ENCODE results near the gene ONECUT1. TPM values are rescaled to one million over a fixed set of nuclear protein-coding genes. Genes with fewer than 3 reads are reported as not detected.
A peak's percentile ranks its signal among the peaks of the same experiment; 100 is the strongest.

Gene ONECUT1
- total and polyA plus RNA-seq, 7 donors = not detected

DNA sequence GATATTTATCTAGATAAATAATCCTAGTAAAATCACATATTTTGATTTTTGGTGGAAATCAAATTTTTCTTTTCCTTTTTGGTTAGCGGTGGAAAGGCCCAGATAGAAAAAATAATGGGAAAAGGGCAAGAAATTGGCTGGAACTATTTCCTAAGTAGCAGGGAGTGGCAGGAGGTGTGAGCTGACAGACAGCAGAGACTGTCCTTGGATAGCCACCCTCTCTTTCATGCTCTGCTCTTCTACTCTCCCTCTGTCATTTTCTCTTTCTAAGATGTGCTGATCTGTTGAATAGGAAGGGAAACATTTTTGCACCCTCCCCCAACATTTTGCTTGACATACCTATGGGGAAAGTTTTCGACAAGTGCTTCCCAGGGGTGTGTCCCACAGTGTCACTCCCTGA is 18.9 kb upstream of the ONECUT1 start:
- ATAC-seq (no peak), DNase-seq (no peak)
- WGBS, 3 donors = 73 to 80% (median 76%) methylated on average over 2 of the region's 2 CpGs
- Histone ChIP-seq H3K4me1 (peaks cover 17% of the 10 kb centered on the region), H3K36me3 (ENCODE audit: insufficient read depth in 1 of 2, low read depth in 1 of 2) (no peaks in the 10 kb centered on the region), H3K9me3 (no peaks in the 10 kb centered on the region), H3K4me3 (no peak overlapping the region), H3K27ac (no peak overlapping the region), H3K27me3 (ENCODE audit: insufficient read depth in 3 of 3, low read length in 2 of 3) (peaks cover 13 to 69% (median 13%) of the 10 kb centered on the region in 3 donors)
- TF ChIP-seq, protein P1, sequence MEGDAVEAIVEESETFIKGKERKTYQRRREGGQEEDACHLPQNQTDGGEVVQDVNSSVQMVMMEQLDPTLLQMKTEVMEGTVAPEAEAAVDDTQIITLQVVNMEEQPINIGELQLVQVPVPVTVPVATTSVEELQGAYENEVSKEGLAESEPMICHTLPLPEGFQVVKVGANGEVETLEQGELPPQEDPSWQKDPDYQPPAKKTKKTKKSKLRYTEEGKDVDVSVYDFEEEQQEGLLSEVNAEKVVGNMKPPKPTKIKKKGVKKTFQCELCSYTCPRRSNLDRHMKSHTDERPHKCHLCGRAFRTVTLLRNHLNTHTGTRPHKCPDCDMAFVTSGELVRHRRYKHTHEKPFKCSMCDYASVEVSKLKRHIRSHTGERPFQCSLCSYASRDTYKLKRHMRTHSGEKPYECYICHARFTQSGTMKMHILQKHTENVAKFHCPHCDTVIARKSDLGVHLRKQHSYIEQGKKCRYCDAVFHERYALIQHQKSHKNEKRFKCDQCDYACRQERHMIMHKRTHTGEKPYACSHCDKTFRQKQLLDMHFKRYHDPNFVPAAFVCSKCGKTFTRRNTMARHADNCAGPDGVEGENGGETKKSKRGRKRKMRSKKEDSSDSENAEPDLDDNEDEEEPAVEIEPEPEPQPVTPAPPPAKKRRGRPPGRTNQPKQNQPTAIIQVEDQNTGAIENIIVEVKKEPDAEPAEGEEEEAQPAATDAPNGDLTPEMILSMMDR (IDR thresholded peaks at IDR 0.05) = no peak
- intact Hi-C loops (cut with DNase I) = no loop called here

DNA sequence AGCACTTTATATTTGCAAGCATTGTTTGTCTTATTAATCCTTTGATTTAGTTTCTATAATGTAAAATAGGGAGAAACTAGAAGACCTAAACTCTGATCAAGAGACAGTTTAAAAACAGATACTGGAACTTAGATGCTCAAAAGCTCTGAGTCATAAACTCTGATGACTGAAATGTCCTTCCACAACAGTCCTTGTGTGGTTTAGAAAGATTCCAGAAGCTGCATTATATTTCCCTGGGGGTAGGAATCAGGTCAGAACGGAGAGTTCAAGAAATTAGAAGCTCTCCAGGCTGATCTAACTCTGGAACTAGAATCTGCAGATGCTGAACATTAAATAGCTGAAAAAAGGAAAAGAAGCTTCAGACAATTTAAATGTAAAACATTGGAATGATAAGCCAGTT is 18.3 kb upstream of the ONECUT1 start:
- TF ChIP-seq, protein P1 (IDR thresholded peaks at IDR 0.05) = no peak
- no peaks in the 10 kb centered on the region for H3K36me3 ChIP-seq (ENCODE audit: insufficient read depth in 1 of 2, low read depth in 1 of 2)
- H3K4me1 ChIP-seq = peaks cover 17% of the 10 kb centered on the region
- no peak overlapping the region for H3K27ac ChIP-seq
- DNase-seq (no peak), ATAC-seq (no peak)
- no peaks in the 10 kb centered on the region for H3K9me3 ChIP-seq
- intact Hi-C loops (cut with DNase I) = no loop called here
- peaks cover 13 to 74% (median 17%) of the 10 kb centered on the region in 3 donors for H3K27me3 ChIP-seq (ENCODE audit: insufficient read depth in 3 of 3, low read length in 2 of 3)
- WGBS, 3 donors = 32 to 62% (median 61%) methylated on average over 1 of the region's 1 CpG
- H3K4me3 ChIP-seq = no peak overlapping the region

DNA sequence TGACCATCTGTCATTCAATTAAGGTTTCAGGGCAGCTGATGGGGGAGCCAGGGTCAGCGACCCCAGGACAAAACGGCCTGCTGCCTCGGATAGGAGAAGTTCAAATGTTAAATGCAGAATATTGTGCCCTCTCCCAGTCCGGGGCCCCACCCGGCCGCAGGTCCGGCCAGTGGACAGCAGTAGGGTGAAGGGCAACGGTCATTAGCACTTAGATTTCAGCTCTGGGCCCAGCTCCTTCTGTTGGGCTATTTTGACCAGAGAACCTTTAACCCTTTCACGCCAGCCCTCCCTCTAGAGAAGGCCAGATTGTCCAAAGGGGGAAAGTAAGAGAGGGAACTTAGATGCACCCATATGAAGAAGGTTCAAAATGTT is 16.1 kb upstream of the ONECUT1 start:
- TF ChIP-seq, protein P1 (IDR thresholded peaks at IDR 0.05) = no peak
- ATAC-seq = no peak
- 31 to 42% (median 36%) methylated on average over 9 of the region's 9 CpGs for WGBS, 3 donors
- no peak for DNase-seq
- H3K27ac ChIP-seq = no peak overlapping the region
- peaks cover 11 to 96% (median 30%) of the 10 kb centered on the region in 3 donors for H3K27me3 ChIP-seq (ENCODE audit: insufficient read depth in 3 of 3, low read length in 2 of 3)
- intact Hi-C loops (cut with DNase I) = no loop called here
- H3K36me3 ChIP-seq (ENCODE audit: insufficient read depth in 1 of 2, low read depth in 1 of 2) = no peaks in the 10 kb centered on the region
- H3K9me3 ChIP-seq = no peaks in the 10 kb centered on the region
- H3K4me3 ChIP-seq = peak overlapping the region; percentile 61
- peaks cover 17% of the 10 kb centered on the region for H3K4me1 ChIP-seq

DNA sequence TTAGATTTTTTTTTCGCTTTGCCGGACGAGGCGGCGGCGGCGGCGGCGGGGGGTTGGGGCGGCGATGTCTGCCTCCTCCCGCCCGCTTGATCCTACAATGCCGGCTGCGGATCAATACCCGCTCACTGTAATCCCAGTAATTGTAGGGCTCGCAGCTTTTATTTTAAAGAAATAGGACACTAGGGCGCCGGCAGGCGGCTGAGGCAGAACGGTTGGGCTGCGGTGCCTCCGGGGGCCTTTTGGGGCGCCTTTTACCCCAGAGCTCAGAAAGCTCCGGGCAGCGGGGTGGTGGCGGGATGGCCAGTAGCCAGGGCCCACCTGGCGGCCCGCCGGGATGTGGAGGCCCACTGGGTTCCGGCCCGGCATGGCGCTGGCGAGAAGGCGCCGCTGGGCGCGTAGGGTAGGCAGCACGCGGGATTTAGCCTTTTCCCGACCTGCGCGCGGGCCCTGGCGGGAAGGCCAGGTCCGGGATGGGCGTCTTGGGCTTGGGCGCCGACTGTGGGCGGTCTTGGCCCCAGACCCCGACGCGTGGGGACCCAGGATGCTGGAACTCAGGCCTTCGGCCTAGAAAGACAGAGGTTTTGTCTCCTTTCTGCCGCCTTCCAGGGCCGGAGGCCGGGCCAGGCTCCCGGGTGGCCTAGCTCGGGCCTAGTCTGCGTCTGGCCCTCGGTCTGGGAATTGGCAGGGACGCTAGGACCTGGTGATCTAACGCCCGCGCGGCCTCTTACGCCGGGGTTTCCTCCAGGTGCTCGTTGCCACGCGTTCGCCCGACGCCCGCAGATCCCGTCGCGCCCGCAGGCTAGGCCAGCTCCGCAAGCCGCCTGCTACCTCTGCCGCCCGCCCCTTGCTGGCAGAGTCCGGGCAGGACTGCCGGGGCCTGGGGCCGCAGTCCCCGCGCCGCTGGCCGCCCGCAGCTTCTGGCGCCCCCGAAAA is 15.5 kb upstream of the ONECUT1 start:
- TF ChIP-seq, protein P1 (IDR thresholded peaks at IDR 0.05) = no peak
- WGBS, 3 donors = 4 to 6% (median 5%) methylated on average over 78 to 93 of the region's 93 CpGs
- peaks cover 7 to 99% (median 35%) of the 10 kb centered on the region in 3 donors for H3K27me3 ChIP-seq (ENCODE audit: insufficient read depth in 3 of 3, low read length in 2 of 3)
- peak overlapping the region; percentile 61 for H3K4me3 ChIP-seq
- intact Hi-C loops (cut with DNase I) = no loop called here
- H3K36me3 ChIP-seq (ENCODE audit: insufficient read depth in 1 of 2, low read depth in 1 of 2) = no peaks in the 10 kb centered on the region
- no peak overlapping the region for H3K27ac ChIP-seq
- peak; percentile 20 to 65 (median 42) for ATAC-seq
- peaks cover 17% of the 10 kb centered on the region for H3K4me1 ChIP-seq
- no peaks in the 10 kb centered on the region for H3K9me3 ChIP-seq
- DNase-seq = peak in 1 of 2 donors; percentile 53

All from psoas muscle (tissue), 8 donors.